ENCODE measurements around the gene RGMB. TPM values are rescaled to one million over a fixed set of nuclear protein-coding genes. Genes with fewer than 3 reads are reported as not detected.

RGMB gene
- total RNA-seq, 1 experiment from 2014 or later = 6.8 TPM

DNA sequence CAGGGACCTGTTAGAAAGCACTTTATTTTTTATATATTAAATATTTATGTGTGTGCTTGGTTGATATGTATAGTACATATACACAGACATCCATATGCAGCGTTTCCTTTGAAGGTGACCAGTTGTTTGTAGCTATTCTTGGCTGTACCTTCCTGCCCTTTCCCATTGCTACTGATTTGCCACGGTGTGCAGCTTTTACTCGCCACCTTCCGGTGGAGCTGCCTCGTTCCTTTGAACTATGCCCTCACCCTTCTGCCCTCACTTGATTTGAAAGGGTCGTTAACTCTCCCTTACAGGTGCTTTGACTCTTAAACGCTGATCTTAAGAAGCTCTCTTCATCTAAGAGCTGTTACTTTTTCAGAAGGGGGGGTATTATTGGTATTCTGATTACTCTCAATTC is 20.5 kb downstream of the RGMB start:
- DNase-seq = no peak
- H3K4me3 ChIP-seq = no peak overlapping the region
- no peaks in the 10 kb centered on the region for H3K9me3 ChIP-seq
- peaks cover 38% of the 10 kb centered on the region for H3K36me3 ChIP-seq
- no peaks in the 10 kb centered on the region for H3K27me3 ChIP-seq

DNA sequence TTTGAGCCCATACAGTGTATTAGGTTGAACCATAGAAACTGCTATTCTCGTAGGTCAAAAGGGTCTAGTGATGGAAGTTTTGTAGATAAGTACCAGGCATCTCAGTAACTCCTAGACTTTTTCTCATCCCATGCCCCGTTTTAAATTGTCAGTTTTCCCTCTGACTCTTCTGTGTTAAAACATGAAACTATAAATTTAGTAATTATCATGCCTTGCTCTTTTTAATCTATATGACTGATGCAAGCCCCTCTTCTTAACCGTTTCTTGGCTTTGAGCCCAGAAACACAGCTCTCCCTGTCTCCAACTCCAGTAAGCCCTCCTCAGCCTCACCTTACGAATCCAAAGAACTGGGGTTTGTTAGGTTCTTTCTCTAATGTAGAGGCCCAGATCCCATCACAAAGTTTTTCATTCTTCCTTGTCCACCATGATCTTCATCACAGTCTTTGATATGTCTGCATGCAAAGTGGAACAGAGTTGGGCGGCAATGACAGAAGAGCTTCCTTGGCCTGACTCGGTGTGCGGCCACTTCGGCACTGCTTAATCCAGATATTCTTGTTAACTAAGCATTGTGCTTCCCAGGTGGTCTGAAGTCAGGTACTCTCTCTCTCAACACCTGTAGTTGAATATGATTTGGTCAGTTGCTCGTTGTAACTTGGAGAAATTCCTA is 21.1 kb downstream of the RGMB start:
- H3K9me3 ChIP-seq = no peaks in the 10 kb centered on the region
- no peaks in the 10 kb centered on the region for H3K27me3 ChIP-seq
- peaks cover 38% of the 10 kb centered on the region for H3K36me3 ChIP-seq
- no peak for DNase-seq
- H3K4me3 ChIP-seq = no peak overlapping the region

DNA sequence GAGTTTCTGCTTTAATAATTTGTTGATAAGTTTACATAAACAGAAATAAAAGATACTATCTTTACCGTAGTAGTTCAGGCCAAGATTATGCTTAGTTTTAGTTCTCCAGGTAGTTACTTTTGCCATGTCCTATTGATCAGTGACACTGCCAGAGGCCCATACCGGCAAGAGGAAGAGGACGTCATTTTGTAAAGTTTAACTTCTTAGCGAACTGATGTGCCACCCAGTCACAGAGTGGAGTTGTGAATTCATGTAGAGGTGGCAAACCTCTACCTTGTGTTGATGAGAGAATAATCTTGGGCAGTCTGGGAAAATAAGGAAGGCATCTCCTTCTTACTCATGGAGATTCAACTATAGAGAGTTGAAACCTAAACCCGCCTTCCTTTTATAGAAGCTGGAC is 21.8 kb downstream of the RGMB start:
- no peak for DNase-seq
- H3K9me3 ChIP-seq = no peaks in the 10 kb centered on the region
- H3K4me3 ChIP-seq = no peak overlapping the region
- H3K27me3 ChIP-seq = no peaks in the 10 kb centered on the region
- peaks cover 37% of the 10 kb centered on the region for H3K36me3 ChIP-seq

DNA sequence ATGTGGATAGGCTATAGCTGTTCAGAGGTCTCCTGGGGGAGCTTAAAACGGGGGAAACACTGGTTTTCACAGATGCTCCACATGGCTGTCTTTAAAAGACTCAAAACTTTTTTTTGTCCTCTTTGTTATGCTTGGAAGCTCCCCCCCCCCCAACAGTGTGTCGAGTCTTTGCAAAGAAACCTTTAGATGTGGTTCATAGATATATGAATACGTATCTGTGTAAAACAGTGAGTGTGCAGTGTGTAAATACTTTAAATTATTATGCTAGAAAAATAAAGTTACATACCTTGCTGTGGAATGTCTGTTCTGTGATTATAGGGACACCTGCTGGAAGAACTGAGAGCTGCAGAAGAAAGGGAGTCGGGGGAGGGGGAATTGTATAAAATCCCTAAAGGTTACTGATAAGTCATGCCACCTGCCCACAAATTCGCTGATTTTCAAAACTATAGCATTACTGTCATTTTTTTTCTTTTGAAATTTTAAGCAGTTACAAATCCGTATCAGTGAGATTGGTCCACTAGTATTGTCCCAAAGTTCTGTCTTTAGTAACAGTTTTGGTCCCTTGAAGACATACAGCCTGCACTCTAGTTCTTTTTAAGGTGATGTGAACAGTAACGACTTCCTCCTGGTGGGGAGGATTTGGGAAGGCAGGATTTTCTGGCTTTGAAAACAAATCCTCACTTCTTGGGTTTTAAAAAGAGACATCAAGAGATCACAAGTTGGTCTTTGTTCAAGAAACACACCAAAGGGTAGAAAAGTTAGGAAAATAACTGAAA is 22.9 kb downstream of the RGMB start:
- no peaks in the 10 kb centered on the region for H3K27me3 ChIP-seq
- no peaks in the 10 kb centered on the region for H3K9me3 ChIP-seq
- DNase-seq = peak; percentile 31
- peaks cover 29% of the 10 kb centered on the region for H3K36me3 ChIP-seq
- no peak overlapping the region for H3K4me3 ChIP-seq

DNA sequence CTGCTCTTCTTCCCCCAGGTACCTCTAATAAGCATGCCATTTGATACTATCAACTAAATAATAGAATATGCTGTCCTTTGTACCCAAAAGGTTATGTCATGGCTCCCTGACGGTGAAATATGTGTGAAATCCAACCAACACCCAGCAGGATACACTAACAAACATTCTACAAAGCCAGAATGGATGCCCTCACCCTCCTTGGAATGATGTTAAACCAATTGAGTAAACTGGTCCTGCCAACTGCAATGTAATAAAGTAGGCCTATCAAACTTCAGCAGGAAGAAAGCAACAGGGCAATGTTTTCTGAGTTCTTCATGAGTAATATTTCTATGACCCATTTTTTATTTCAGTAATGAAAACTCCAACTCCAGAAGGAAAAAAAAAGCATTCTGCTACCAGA is 24.9 kb downstream of the RGMB start:
- Histone ChIP-seq H3K4me3 (no peak overlapping the region), H3K9me3 (no peaks in the 10 kb centered on the region), H3K27me3 (no peaks in the 10 kb centered on the region), H3K36me3 (peaks cover 24% of the 10 kb centered on the region)
- no peak for DNase-seq

DNA sequence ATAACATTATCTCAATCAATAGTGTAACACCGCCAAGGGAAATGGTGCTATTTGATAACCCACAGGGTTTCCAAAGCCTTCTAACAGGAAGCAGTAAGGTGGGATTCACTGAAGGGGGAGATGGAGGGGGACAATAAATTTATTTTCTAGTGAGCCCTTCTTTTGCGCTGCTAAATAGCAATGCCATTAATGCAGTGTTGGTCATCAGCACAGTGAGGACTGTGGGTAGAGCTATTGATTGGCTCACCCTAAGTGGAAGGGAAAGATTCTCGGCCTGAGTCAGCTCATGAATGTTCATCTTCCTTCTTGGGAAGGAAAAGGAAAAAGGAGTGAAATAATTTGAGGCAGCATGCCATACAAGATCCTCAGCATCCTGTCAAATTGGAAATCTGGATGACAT is 25.4 kb downstream of the RGMB start:
- Histone ChIP-seq H3K9me3 (no peaks in the 10 kb centered on the region; the same call in 1 of the 2 replicates), H3K27me3 (no peaks in the 10 kb centered on the region), H3K4me3 (no peak overlapping the region), H3K36me3 (peaks cover 21% of the 10 kb centered on the region)
- no peak for DNase-seq

DNA sequence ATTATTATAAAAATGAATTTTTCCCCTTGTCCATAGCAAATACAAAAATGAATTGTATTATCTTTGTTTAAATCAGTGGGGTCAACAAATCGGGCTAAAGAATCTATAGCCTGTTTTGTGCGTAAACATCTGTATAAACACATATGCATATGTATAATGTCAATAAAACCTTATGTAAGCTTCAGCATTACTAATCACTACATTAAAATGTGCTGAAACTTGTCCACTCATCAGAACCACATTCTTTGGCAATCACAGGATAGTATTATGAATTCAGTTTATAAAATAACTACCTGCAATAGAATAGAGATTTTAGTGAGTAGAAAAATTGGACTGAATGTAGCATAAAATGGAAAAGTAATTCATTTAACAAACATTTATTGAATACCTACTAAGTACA is 30.6 kb downstream of the RGMB start:
- DNase-seq = no peak
- Histone ChIP-seq H3K36me3 (no peaks in the 10 kb centered on the region), H3K9me3 (peaks cover 28% of the 10 kb centered on the region), H3K4me3 (no peak overlapping the region), H3K27me3 (no peaks in the 10 kb centered on the region)

DNA sequence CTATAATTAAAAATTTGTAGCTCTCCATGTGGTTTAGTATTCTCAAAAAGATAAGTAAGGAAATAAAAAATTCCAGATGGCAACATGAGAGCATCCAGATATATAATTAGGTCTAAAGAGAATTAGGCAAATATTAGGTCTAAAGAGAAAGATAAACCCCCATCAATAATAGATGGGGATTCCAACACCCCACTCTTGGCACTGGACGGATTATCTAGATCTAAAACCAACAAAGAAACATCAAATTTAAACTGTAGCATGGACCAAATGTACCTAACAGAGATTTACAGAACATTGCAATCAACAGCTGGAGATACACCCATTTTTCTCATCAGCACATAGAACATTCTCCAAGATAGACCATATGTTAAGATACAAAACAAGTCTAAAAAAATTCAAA is 31.6 kb downstream of the RGMB start:
- H3K4me3 ChIP-seq = no peak overlapping the region
- peaks cover 28% of the 10 kb centered on the region for H3K9me3 ChIP-seq
- H3K27me3 ChIP-seq = no peaks in the 10 kb centered on the region
- no peak for DNase-seq
- no peaks in the 10 kb centered on the region for H3K36me3 ChIP-seq

DNA sequence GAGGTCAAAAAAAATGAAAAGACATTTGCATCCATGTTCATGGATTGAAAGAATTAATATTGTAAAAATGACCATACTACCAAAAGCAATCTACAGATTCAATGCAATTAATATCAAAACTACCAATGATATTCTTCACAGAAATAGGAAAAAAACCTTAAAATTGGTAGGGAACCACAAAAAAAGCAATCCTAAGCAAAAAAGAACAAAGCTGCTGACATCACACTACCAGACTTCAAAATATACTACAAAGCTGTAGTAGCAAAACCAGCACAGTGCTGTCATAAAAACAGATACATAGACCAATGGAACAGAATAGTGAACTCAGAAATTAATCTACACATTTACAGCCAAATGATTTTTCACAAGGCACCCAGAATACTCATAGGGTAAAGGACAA is 34.3 kb downstream of the RGMB start:
- no peaks in the 10 kb centered on the region for H3K27me3 ChIP-seq
- H3K36me3 ChIP-seq = no peaks in the 10 kb centered on the region
- H3K9me3 ChIP-seq = peaks cover 28% of the 10 kb centered on the region
- H3K4me3 ChIP-seq = no peak overlapping the region
- DNase-seq = no peak

DNA sequence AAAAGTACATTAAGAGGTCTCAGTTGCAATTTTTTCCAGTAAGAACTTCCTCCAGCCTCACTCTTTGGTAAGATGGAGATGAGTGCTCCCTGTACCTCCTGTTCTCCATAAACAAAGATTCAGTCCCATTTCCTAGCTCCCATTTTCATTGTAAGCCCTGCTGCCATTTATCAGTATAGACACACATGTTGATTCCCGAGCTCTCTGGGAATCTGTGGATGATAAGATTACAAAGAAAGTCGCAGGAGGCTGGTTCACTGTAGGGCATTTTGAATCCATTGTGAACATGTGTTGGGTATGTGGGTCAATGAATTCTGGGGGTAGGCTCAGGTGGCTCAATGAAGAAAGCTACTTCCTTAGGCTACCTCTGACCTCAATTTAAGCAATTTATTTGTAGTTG is 36.7 kb downstream of the RGMB start:
- no peak for DNase-seq
- H3K9me3 ChIP-seq = peaks cover 21% of the 10 kb centered on the region
- no peak overlapping the region for H3K4me3 ChIP-seq
- H3K27me3 ChIP-seq = no peaks in the 10 kb centered on the region
- H3K36me3 ChIP-seq = no peaks in the 10 kb centered on the region

DNA sequence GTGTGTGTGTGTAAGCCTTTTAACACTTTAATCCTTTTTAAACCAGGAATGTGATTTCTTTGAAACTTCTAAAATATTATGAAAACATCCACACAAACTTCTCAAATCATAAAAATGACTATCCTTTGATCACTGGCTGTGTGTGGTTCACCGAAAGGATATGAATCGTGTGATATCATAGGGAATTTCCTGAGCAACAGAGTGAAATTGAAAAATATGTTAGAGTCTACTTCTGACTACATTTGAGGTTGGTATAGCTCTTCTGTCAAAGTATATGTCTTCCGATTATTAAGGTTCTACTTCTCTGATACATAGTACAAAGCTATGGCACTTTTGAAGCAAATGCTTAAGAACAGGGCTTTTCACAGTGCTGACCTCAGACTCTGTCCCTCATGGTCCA is 40.3 kb downstream of the RGMB start:
- Histone ChIP-seq H3K27me3 (no peaks in the 10 kb centered on the region), H3K4me3 (no peak overlapping the region), H3K9me3 (peaks cover under 1% of the 10 kb centered on the region; the same call in 1 of the 2 replicates), H3K36me3 (no peaks in the 10 kb centered on the region)
- no peak for DNase-seq

DNA sequence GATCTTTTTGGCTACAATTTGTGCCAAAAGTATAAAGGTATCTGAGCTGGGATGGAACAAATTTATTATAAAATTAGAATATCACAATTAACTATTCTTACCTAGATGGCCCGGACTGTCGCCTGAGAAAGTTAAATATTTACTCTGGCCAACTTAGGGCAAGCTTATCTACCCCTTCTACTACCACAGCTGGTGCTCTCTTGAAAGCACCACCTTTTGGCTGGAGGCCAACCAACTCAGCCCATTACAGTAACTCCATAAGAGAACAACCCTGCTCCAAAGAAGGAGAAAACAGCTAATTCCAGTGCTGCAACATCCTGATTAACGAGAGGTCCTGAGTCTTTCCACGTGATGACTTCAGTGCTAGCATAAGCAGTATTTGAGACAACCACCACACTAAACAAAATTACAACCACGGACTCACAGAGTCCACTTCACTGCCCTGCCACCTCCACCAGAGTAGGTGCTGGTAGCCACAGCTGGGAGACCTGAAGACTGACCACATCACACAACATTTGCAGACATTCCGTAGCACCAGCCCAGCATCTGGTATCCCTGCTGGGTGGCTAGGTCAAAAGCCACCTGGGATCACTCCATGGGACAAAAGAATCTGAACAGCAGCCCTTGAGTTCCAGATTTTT is 43.2 kb downstream of the RGMB start:
- H3K9me3 ChIP-seq = peaks cover 10% of the 10 kb centered on the region
- H3K36me3 ChIP-seq = no peaks in the 10 kb centered on the region
- H3K4me3 ChIP-seq = no peak overlapping the region
- DNase-seq = no peak
- H3K27me3 ChIP-seq = no peaks in the 10 kb centered on the region

DNA sequence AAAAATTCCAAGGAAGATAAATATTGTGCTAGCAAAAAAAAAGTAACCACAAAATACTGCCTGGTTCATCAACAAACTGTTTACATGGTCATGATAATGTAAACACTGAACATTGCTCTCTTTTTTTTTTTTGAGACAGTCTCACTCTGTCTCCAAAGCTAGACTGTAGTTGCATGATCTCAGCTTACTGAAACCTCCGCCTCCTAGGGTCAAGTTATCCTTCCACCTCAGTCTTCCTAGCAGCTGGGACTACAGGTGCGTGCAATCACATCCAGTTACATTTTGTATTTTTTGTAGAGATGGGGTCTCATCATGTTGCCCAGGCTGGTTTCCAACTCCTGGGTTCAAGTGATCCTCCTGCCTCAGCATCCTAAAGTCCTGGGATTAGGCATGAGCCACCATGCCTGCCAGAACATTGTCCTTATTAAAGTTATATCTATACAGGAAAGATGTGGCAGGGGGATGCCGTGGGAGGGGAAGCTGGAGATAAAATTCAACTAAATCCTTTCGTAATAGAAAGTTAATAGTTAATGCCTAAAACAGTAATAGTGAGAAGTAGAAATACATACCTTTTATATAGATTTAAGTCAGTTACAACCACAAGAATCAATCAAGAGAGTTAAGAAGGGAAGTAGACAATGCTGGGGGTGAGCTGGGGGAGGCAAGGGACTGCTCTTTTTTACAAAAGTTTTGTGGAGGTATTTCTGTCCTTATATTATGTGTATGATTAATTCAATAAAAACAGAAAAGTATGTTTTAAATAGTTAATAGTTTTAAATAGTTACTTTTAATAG is 52.3 kb downstream of the RGMB start:
- DNase-seq = no peak
- no peak overlapping the region for H3K4me3 ChIP-seq
- H3K9me3 ChIP-seq = peaks cover 6% of the 10 kb centered on the region
- H3K27me3 ChIP-seq = no peaks in the 10 kb centered on the region
- H3K36me3 ChIP-seq = no peaks in the 10 kb centered on the region

DNA sequence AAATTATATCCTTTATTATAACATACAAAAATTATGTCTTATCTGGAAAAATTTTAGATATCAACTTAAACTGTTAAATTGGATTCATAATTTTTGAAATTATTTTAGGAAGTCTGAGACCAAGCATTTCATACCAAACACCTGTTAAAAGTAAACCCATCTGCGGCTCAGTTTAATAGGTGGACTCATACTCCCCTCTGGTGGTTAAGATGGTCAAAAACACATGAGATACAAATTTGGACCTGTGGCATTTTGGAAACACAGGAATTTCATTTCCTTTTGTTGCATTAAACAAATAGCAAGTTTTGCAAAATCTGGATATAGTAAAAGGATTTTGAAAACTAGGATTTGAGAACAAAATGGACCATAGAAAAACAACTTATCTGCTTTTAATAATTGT is 53.7 kb downstream of the RGMB start:
- no peaks in the 10 kb centered on the region for H3K36me3 ChIP-seq
- no peak for DNase-seq

DNA sequence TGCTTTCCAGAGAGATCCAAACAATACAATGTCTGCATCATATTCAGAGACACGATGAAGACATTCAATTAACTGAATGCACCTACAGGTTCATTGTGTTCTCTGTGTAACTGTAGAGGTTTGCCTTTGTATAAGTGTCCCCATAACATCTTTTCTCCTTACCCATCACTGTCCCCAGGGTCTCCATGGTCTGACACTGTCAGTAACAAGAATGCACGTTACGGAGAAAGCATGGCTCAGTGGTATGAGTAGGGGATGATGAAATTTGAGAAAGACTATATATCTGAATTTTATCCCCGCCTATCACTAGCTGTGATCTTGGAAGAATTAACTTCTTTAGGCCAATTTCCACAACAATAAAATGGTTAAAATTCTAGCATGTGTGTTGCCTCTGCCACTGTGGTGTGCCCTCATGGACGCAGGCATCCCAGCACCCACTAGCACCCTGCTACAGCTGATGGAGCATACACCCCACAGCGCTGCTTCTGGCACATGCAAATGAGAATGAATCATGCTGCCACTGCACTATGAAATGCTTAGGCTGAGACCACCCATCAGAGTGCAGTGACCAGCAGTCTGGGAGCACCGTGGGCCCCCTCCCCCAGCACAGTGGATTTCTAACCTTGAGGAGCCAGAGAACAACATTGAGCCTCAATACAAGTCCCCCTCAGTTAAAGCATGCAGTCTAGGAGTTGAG is 54.3 kb downstream of the RGMB start:
- no peaks in the 10 kb centered on the region for H3K27me3 ChIP-seq
- no peaks in the 10 kb centered on the region for H3K36me3 ChIP-seq
- no peak for DNase-seq
- no peaks in the 10 kb centered on the region for H3K9me3 ChIP-seq
- H3K4me3 ChIP-seq = no peak overlapping the region

More for the DNA sequence above, 53.7 kb downstream of the RGMB start:
- Histone ChIP-seq H3K9me3 (no peaks in the 10 kb centered on the region), H3K27me3 (no peaks in the 10 kb centered on the region), H3K4me3 (no peak overlapping the region)

DNA sequence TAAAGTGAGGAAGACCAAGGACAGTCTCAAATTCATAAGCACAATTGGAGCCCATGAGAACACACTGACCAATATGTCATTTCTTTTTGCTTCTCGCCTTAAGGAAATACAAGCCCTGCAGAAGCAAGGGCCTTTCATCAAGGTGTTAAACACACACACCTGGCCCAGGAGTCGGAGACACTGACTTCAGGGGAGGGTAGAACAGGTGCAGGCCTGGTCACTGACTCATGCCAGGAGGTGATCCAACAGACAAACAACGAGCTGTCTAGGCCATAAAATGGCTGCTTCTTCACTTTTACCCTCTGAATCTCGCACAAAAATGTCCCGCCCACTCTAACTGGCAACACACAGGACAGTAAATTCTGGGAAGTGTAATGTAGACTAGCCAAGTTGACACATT is 62.7 kb downstream of the RGMB start:
- Histone ChIP-seq H3K4me3 (no peak overlapping the region), H3K27me3 (no peaks in the 10 kb centered on the region), H3K9me3 (no peaks in the 10 kb centered on the region), H3K36me3 (no peaks in the 10 kb centered on the region)
- DNase-seq = no peak

Measured in MG63 (cell line).